Measurements from ENCODE around the gene ARHGAP18. TPM values are rescaled to one million over a fixed set of nuclear protein-coding genes. Genes with fewer than 3 reads are reported as not detected.

The ARHGAP18 gene
- total RNA-seq, 1 donor from 2014 or later, result 27.6 TPM

DNA sequence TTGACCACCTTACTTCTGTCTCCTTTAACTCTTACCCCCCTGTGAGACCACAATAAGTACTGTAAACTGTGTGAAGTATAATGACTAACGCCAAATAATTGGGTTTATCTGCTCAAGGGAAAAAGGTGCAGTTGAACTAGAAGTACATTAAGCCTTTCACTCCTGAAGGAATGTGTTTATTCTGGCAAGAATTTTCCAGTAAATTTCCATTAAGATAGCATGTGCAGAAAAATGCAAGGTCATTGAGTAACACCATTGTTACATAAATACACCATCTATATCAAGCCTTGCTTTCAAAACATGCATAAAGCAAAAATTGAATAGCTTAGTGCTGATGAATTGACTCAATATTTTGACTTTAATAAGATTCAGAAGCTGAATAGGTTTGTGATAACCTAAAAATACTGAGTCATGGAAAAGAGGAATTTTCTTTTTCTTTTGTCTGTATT, 65.4 kb downstream of the ARHGAP18 start:
- DNase-seq (ENCODE audit: low read depth in 2 of 2), result peak; percentile 71 to 87

DNA sequence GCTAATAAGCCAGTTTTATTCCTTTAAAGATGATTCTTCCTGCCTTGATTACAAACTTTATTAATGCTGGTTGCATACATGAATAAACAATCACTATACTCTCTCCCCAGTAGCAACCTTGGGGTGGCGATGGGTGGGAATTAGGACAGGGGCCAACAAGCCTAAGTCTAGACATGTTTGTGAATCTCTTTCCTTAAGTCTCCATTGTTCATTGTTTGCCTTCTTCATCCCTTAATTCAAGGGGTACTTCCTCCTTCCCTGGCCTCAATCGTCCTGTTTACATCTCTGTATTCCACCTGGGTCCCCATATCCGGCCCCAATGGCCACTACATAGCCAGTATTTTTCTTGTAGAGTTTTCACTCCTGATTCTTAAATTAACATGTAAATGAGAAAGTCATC, 66.0 kb downstream of the ARHGAP18 start:
- peak in 1 of 2 donors; percentile 80 for DNase-seq (ENCODE audit: low read depth in 2 of 2)

DNA sequence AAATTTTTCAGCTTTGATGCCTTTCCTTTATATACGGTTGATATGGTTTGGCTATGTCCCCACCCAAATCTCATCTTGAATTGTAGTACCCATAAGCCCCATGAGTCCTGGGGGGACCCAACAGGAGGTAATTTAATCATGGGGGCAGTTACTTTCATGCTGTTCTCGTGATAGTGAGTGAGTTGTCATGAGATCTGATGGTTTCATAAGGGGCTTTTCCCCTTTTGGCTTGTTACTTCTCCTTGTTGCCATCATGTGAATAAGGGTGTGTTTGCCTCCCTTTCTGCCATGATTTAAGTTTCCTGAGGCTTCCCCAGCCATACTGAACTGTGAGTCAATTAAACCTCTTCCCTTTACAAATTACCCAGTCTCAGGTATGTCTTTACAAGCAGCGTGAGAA, 66.8 kb downstream of the ARHGAP18 start:
- DNase-seq (ENCODE audit: low read depth in 2 of 2), result no peak

DNA sequence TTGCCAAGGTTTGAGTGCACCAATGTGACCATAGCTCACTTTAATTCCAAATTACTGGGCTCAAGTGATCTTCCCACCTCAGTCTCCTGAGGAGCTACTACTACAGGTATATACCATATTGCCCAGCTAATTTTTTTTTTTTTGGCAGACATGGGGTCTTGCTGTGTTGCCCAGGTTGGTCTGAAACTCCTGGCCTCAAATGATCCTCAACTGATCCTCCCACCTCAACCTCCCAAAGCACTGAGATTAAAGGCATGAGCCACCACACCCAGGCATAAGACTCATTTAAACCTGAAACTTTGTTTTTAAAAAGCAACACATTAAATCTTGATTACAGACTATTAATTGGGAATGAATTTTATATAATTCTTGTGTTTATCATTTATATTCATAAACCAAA, 67.7 kb downstream of the ARHGAP18 start:
- DNase-seq (ENCODE audit: low read depth in 2 of 2), result no peak

DNA sequence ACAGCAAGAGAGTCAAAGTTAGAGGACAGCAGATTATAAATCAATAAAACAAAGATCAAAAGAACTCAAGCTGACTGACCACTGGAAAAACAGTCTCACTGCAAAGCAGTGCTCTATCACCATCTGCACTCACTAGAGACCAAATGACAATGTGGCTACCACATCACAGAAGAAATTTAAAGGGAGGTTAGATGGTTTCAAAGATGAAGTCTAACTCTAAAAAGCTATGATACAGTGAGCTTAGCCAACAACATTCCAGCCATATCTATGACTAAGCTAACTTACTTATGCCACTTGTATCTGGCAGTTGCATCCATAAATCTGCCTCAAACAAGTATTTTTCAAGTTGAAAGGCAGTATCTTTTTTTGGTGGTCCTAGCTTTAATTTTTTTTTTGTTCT, 68.6 kb downstream of the ARHGAP18 start:
- DNase-seq (ENCODE audit: low read depth in 2 of 2), result no peak

DNA sequence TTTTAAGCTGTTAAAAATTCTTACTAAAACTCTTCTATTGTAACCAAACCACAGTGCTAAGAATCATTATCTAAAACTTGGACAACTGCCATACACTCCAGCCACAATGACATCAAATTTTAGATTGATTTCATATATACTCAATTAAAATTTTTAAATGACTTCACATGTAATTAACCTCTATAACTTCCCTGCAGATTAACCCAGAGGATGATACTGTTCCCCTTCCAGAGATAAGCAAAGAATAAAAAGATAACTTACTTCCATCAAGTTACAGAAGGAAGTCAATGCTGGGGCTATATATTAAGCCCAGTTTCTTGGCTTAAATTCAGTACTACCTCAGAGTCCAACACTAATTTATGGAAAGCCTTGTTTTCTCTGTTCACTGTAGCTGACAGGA, 71.3 kb downstream of the ARHGAP18 start:
- DNase-seq (ENCODE audit: low read depth in 2 of 2), result no peak

DNA sequence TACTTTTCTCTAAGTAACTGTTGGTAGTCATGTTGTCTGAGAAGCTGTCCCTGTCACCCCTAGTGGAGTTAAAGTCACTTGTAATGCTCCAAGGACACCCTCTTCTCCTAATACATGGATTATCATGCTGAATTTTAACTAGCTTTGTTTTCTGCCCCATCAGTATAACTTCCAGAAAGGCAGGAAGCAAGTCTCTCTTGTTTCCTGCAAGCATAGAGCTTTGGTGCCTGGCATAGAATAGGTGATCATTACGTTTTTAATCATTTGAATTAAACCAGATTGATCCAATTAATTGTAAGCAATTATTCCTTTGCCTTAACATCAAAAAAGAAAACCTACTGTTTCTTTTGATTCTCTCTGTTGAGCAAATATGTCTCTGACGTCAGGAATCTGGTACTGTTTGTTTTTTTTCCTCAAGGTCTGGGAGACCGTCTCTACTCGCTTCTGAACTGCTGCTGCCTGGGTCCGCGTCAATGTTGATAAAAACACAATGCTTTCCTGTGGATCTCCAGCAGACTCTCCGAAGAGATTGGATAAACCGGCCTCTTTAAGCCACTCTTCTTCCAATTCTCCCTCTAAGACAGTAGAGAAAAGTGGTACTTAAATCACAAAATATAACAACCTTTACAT, 71.8 kb downstream of the ARHGAP18 start:
- peak; percentile 50 to 80 for DNase-seq (ENCODE audit: low read depth in 2 of 2)

DNA sequence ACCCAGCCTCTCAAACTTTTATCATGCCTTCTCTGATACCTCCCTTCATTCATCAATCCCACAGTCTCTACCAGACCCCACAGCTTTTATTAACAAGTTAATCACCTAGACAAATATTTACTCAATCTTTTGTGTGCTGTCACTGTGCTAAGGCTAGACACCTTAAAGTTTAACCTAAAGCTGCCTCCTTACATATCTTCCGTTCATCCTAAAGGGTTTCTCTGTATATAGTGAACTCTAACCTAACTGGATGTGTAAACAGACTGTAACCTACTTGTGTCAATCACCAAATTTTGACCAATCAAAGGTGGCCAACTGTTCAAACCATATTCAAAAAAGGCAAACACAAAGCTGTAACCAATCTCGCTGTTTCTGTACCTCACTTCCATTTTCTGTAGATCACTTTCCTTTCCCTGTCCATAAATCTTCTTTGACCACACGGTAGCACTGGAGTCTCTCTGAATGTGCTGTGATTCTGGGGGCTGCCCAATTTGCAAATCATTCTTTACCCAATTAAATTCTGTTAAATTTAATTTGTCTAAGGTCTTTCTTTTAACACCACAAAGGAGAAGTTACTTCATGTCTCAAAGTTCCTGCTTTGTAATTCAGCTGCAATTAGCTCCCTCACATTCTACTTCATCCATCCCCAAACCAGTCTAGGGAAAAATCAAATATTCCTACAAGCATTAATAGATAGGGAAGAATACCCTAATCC, 72.5 kb downstream of the ARHGAP18 start:
- DNase-seq (ENCODE audit: low read depth in 2 of 2), result no peak

DNA sequence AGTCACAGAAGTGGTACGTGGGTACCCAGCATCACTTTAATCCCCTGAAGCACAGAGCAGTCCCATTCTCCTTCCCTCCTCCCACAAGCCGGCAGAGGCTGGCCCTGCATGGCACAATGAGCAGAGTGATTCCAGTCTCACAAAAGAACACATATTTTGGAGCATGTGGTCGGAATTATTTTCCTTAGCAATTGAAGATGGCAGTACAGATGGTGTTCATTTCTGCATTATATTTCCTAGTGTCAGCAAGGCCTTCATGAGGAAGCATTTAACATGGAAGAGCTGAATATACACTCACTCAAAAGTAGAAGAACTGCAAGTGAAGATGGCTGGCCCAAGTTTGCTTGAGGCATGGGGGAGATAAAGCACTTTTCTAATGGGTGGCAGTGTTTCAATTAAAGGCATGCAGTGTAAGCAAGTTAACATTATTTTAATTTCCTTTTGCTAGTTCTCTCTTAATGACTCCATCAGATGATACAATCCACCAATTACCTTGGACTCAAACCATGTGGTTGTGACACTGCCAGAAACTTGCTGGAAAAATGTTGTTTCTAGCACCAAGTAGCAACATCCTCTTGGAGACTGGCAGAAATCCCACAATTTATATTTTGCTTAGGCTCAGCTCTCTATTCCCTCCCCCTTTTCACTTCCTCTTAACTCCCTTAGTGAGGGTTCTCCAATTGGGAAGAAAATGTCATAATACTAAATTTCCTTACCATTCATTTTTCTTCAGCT, 74.4 kb downstream of the ARHGAP18 start:
- DNase-seq (ENCODE audit: low read depth in 2 of 2), result peak; percentile 72 to 88

DNA sequence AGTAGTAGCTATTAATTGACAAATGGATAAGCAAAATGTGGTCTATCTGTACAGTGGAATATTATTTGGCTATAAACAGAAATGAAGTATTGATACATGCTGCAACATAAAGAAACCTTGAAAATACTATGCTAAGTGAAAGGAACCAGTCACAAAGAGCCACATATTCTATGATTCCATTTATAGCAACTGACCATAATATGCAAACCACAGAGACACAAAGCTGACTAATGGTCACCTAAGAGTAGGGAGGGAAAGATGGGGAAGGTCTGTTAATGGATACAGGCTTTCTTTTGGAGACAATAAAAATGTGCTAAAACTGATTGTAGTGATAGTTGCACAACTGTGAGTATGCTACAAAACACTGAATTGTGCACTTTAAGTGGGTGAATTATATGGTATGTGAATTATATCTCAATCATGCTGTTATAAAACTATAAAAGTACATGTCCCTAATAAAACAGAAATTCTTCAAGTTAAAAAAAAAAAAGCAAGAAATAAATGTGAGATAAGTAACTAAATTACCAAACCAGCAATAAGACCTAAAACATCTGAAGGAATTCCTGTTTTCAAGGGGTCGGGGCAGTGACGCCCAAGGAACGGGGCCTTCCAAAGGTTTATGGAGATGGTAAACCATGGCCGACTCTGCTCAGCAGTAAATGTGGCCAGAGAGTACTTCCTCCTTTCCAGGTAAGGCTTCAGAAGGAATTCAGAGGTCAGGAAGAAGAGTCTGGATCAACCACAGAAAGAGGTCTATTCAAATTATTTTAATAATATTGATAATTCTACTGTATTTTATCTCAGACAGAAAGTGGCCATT, 75.4 kb downstream of the ARHGAP18 start:
- no peak for DNase-seq (ENCODE audit: low read depth in 2 of 2)

DNA sequence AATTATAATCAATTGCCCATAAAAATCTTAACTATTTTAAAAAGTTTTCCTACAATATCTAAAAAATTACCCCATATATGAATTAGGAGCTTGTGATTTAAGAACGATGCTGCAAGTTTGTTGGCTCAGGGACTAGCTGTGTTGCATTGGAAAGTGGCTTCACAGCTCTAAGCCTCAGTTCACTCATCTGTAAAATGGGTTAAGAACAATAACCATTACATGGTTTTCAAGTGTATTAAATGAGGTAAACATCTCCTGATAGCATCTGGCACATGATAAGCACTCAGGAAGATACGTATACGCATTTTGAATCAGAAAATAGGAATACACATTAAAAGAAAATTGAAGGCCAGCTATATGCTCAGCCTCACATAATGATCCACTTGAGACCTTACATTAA, 76.4 kb downstream of the ARHGAP18 start:
- DNase-seq (ENCODE audit: low read depth in 2 of 2), result no peak

DNA sequence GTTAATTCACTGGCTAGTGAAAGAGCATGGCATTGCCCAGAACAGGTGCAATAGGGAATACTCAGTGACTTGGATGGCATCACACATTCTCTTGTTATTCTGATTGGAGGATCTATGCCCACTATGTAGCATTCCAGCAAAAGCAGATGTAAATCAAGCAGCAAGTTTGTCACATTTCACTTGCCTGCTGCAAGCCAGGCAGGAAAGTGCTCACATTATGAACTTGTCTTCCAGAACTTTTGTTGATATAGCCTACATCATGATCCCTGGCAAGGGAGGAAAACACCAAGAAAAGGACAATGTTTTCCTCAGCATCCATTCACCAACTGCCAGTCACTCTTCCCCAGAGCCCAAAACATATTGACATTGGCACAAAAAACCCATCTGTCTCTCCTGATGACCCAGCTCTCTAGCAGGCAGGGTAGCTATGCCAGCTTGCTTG, 77.8 kb downstream of the ARHGAP18 start:
- no peak for DNase-seq (ENCODE audit: low read depth in 2 of 2)

DNA sequence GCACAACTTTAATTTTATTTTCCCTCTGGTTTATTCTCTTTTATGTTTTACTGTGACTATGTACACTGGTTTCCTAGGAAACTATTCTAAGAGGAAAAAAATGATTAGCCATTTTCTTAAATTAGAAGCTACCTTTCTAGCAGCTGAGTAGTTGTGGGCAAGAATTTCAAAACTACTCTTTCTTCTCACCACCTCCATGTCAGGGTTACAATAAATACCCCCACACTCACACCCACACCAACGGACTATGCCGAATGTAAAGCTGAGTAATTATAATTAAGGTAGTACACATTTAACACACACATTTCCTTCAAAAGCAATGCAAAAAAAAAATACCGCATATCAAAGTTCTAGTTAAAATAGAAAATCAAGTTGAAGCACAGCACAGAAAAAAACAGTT, 78.9 kb downstream of the ARHGAP18 start:
- no peak for DNase-seq (ENCODE audit: low read depth in 2 of 2)

DNA sequence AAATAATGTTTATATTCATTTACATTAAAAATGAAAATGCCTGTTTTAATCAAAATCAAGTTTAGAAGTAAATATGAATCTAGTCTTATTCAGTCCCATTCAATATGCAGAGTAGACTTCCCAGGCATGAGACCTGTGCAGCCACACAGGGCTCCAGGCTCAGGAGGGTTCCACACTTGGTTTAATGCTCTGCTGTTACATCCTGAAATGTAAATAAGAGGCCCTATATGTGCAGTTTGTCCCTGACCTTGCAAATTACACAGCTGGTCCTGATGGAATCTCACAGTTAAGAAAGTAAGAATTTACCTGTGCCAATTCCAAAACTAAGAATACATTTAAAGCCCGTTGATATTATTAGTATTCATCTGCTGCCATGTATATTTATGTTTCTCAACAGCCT, 79.4 kb downstream of the ARHGAP18 start:
- no peak for DNase-seq (ENCODE audit: low read depth in 2 of 2)

DNA sequence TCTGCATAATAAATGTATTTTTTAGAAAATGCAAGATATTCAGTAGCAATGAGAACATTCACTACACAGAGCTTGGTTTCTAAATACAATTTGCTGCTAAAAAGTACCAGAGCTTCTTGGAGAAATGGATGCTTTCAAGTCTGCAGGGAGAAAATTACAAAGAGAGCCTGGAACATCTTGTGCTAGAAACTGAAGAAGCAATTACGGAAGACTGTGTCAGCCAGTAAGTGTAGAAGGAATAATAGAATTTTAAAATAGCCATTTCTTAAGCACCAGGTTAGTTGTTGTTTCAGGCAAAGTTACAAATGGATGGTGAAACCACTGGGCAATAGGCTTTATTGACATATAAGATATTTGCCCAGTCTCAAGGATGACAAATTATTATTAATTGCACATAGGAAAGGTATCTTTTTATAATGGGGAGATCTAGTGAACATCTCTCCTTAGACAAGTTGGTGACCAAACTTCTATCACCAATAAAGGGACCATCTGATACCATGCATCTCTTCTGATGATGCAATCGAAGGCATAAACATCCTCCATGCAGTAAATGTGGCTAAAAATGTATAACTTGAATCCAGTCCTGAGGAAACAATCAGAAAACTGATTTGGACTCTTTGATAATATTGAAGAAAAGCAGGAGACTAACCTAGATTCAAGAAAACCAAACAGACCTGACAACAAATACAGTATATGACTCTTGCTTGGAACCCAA, 81.7 kb downstream of the ARHGAP18 start:
- no peak for DNase-seq (ENCODE audit: low read depth in 2 of 2)

DNA sequence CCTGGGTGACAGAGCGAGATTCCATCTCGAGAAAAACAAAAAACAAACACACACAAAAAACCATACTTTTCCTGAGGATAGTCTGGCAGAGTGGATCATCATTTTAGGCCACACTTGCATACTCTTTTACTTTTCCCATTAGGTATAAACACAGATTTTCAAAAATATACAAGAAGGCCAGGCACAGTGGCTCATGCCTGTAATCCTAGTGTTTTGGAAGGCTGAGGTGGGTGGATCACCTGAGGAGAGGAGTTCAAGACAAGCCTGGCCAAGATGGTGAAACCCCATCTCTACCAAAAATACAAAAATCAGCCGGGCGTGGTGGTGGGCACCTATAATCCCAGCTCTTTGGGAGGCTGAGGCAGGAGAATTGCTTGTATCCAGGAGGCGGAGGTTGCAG, 85.5 kb downstream of the ARHGAP18 start:
- DNase-seq (ENCODE audit: low read depth in 2 of 2), result no peak

DNA sequence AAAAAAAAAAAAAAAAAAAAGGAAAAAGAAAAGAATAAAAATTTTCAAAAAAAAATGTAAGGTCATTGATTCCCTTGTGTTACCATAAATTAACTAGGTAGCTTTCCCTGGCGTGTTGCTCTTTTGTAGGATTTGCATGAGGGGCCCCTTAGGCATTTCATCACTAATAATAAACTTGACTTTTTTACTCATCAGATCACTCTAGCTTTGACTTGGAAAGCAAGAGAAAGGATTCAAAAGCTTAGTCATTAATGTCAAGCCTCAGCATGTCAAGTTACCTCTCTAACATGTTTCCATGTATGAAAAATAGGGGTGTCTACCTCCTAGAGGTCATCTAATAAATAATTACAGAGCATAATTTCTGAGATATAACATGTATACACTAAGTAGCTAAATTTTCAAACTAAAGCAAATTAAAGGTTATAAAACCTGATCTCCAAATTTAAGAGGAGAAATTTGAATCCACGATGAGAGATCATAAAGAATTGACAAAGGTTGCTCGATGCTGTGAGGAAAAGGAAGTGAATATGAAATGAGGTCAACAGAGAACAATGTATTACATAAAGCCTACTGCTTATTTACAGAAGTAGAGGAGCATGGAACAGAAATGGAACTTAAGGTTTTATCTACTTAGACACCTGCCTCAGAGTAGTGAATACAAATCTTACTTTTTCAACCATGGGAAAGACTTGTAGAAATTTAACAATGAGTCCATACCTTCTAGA, 86.8 kb downstream of the ARHGAP18 start:
- peak; percentile 36 to 64 for DNase-seq (ENCODE audit: low read depth in 2 of 2)

DNA sequence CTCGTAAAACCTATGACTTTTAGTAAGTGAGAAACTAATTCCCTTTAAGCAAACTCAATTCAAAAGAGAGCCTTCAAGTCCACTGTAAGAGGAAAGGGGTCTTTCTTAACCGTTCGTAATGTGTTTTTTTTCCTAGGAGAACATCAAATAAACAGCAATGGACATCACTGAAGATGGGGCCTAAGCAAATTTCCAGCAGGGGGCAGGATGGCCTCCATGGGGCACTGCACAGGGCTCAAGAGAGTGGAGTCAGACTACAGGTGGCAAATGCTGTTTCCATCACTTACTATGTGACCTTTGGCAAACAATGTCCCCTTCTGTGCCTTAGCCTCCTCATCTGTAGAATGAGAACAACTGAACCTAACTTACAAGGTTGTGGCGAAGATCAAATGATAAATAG, 88.7 kb downstream of the ARHGAP18 start:
- DNase-seq (ENCODE audit: low read depth in 2 of 2), result peak in 1 of 2 donors; percentile 32

DNA sequence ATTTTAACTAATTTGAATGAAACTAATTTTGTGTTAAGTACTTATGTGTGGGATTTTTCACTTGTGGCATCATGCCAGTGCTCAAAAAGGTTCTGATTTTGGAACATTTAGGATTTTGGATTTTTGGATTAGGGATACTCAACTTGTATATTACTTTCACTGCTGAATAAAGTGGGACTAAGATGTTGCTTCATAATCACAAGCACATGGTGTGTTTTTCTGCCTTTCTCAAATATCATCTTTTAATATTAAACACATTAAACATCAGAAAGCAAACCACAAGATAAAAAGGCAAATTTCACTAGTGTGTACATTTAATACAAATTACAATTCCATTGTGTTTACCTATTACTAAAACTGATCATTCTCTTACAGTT, 89.8 kb downstream of the ARHGAP18 start:
- DNase-seq (ENCODE audit: low read depth in 2 of 2), result no peak

DNA sequence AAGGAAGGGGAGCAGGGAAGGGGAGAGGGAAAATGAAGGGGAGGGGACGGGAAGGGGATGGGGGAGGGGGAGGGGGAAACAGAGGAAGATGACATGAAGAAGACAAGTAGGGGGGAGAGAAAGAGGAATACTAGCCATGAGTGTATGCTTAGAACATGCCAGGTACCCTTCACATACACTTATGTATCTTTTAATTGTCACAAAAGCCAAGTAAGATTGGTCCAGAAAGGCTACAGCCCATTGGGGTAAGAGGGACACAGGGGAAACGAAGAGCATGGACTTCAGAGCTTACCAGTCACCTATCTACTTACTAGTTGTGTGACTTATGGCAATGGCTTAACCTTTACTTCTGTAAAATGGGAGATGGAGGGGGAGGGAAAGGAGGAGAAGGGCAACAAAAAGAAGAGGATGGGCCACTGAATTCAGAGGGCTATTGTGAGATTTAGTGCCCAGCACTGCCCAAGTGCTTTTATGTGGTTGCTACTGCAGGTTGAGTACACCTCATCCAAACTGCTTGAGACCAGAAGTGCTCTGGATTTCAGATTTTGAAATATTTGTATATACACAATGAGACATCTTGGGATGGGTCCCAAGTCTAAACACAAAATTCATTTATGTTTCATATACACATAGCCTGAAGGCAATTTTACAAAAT, 90.3 kb downstream of the ARHGAP18 start:
- no peak for DNase-seq (ENCODE audit: low read depth in 2 of 2)
